HPDE6-E6E7 (cell line): ENCODE measurements around the gene GOLGA8G.
"Not testable (repeated sequence)": the region's sequence is repeated elsewhere in the genome, so short reads cannot be mapped to it uniquely, and the experiment has no call there.

Experiments used
- DNase-seq: peaks from one replicate; pipeline ENCODE4 v3.0.0; 2011; ENCODE audit warnings: missing footprints; ENCODE audit errors: extremely low spot score

Gene GOLGA8G, protein sequence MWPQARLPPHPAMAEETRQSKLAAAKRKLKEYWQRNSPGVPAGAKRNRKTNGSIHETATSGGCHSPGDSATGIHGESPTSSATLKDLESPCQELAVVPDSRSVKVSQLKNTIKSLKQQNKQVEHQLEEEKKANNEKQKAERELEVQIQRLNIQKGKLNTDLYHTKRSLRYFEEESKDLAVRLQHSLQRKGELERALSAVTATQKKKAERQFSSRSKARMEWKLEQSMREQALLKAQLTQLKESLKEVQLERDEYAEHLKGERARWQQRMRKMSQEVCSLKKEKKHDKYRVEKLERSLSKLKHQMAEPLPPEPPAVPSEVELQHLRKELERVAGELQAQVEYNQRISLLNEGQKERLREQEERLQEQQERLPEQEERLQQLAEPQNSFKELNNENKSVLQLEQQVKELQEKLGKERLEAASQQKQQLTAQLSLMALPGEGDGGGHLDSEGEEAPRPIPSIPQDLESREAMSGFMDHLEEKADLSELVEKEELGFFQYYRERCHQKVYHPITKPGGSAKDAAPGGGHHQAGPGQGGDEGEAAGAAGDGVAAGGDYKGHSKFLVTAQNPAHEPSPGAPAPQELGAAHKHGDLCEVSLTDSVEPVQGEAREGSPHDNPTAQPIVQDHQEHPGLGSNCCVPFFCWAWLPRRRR

DNA sequence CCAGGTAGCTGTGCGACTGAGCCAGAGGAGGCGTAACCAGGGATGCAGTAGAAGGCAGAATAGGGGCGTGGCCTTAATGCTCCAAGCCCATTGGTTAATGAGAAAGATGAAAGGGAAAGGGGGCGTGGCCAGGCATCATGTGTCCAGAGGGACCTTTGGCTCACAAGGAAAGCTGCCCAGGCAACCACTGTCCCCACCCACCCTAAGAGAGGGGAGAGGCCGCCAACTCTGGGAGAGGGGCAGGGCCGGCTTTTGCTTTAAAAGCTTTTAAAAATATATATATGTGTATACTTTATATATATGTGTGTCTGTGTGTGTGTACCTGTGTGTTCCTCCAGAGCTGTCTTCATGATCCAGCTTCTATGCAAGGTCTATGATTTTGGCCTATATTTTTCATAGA lies at the start of gene GOLGA8G:
TSS of gene GOLGA8G (minus strand) at position 18 of the 400 bp plus-strand sequence. CDS start 62 bp downstream, outside the sequence.
- DNase-seq: not testable (repeated sequence)

DNA sequence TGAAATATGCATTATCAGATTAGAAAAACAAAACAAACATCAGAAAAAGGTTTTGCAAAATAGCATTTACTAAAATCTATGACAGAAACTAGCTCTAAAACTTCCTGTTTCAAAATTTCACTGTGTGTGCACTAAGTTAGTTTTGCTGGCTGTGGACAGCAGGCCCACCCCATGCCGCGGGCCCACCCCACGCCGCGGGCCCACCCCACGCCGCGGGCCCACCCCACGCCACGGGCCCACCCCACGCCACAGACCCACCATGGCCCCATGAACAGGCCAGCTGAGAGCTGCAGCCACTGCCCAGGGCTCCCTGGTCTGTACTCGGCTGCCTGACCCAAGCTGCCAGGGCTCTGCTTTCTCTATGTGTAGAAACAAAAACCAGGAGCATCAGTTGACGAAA lies 40.6 kb upstream of the GOLGA8G start:
- not testable (repeated sequence) for DNase-seq

DNA sequence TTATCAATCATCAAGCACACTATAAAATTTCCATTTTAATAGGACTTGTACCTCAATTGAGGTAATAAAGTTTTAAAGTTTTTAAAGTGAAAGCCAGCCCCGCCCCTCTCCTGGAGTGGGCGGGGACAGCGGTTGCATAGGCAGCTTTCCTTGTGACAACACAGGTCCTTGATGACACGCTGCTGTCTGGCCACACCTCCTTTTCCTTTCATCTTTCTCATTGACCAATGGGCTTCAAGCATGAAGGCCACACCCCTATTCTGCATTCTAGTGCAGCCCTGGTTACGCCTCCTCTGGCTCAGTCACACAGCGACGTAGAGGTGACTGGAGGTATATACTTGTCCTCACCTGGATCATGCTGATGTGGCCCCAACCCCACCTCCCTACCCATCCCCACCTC lies 20.5 kb upstream of the GOLGA8G start, which contains the start of gene GOLGA6L25:
TSS of gene GOLGA6L25 (plus strand) at position 301 of the 400 bp plus-strand sequence. CDS start at position 362, 61 bp downstream.
- DNase-seq: not testable (repeated sequence)

DNA sequence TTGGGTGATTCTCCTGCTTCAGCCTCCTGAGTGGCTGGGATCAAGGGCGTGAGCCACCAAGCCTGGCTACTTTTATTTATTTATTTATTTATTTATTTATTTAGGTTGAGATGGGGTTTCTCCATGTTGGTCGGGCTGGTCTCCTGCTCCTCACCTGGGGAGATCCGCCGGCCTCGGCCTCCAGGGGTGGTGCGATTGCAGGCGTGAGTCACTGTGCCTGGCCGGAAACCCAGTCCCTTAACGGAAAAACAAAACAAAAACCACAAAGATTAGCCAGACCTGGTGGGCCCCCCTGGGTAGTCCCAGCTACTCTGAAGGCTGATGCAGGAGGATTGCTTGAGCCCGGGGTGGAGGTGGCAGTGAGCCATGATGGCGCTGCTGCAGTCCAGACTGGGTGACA lies 17.6 kb downstream of the GOLGA8G start:
- DNase-seq: not testable (repeated sequence)

DNA sequence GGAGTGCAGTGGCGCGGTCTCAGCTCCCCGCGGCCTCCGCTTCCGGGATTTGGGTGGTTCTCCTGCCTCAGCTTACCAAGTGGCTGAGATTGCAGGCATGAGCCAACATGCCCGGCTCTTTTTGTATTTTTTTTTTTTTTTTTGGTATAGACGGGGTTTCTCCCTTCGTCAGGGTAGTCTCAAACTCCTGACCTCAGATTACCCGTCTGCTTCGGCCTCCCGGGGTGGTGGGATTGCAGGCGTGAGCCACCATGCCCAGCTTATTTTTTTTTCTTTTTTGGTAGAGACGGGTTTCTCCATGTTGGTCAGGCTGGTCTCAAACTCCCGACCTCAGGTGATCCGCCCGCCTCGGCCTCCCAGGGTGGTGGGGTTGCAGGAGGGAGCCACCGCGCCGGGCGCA lies 18.6 kb downstream of the GOLGA8G start:
- DNase-seq: not testable (repeated sequence)

DNA sequence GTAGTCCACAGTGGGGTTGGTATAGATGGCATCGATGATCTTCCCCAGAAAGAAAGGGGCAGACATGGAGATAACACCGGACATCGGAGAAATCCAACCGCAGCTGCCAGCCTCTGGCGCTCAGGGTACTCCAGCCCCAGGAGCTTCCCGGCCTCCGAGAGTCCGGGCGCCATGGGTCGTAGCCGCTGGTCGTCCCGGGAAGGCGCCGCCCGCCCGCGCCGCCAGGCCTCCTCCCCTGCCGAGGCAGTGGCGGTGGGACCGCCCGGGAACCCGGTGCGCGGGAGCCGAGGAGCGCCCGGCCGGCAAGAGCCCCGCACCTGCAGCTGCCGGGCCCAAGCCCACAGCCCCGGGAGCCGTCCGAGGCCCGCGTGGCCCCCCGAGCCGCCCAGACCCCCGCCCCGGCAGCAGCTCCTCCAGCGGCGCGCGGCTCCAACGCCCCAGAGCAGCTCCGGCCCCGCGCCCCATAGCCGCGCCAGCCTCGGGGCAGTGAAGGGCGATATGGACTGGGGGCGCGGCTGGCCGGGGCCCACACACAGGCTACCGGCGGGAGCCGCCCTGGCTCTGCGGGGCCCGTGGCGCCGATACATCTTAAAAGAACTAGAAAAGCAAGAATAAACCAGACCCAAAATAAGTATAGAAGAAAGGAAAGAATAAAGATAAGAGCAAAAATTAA lies 24.4 kb downstream of the GOLGA8G start:
- DNase-seq: not testable (repeated sequence)

DNA sequence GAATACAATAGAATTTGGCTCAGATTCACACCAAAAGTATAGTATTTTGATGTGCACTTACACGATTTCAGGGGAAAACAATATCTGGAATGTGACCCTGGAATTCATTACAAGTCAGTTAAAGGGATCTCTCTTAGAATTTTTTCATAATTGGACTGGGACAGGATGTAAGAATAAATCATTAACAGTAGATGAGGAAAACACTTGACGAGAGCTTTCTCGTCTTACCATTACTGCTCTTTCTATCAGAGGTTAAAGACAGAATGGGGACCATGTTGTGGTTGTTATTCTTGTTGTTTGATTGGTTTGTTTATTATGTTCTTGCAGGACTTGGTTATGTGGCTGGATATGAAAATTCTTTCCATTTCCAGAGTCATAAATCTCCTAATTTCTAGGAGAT lies 51.4 kb downstream of the GOLGA8G start:
- not testable (repeated sequence) for DNase-seq
